ENCODE data around the gene MINDY2.
"Not testable (repeated sequence)": the region's sequence is repeated elsewhere in the genome, so short reads cannot be mapped to it uniquely, and the experiment has no call there.

MINDY2 gene

DNA sequence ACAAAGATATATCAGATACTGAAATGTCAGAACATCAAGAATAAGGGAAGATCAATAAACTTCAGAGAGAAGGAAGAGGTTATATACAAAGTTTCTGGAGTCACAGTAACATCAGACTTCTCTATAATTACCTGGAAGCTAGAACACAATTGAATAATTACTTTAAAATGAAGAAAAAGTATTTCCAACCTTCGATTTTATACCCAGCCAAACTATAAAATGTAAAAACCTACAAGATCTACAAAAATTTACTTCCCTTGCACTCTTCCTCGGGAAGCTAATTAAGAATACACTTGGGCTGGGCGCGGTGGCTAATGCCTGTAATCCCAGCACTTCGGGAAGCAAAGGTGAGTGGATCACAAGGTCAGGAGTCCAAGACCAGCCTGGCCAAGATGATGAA, 6.6 kb upstream of the MINDY2 start:
- DNase-seq (ENCODE audit: low read depth), result no peak
- H3K4me3 ChIP-seq (ENCODE audit: low read depth, low read length), result no peak overlapping the region
- TF ChIP-seq, protein P1, sequence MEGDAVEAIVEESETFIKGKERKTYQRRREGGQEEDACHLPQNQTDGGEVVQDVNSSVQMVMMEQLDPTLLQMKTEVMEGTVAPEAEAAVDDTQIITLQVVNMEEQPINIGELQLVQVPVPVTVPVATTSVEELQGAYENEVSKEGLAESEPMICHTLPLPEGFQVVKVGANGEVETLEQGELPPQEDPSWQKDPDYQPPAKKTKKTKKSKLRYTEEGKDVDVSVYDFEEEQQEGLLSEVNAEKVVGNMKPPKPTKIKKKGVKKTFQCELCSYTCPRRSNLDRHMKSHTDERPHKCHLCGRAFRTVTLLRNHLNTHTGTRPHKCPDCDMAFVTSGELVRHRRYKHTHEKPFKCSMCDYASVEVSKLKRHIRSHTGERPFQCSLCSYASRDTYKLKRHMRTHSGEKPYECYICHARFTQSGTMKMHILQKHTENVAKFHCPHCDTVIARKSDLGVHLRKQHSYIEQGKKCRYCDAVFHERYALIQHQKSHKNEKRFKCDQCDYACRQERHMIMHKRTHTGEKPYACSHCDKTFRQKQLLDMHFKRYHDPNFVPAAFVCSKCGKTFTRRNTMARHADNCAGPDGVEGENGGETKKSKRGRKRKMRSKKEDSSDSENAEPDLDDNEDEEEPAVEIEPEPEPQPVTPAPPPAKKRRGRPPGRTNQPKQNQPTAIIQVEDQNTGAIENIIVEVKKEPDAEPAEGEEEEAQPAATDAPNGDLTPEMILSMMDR (IDR thresholded peaks at IDR 0.05; ENCODE audit: control insufficient read depth, extremely low read depth, insufficient read depth), result no peak

DNA sequence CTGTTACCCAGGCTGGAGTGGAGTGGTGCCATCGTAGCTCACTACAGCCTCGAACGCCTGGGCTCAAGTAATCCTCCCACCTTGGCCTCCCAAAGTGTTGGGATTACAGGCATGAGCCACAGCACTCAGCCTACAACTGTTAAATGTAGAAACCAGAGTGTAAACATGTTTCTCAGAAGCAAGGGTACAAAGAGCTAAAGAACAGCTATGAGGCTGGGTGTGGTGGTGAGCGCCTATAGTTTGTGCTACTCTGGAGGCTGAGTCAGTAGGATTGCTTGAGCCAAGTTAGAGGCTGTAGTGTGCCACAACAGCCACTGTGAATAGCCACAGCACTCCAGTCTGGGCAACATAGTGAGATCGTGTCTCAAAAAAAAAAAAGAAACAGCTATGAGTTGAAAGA, 4.8 kb upstream of the MINDY2 start:
- H3K4me3 ChIP-seq (ENCODE audit: low read depth, low read length), result no peak overlapping the region
- TF ChIP-seq, protein P1 (IDR thresholded peaks at IDR 0.05; ENCODE audit: control insufficient read depth, extremely low read depth, insufficient read depth), result no peak
- DNase-seq (ENCODE audit: low read depth), result no peak

DNA sequence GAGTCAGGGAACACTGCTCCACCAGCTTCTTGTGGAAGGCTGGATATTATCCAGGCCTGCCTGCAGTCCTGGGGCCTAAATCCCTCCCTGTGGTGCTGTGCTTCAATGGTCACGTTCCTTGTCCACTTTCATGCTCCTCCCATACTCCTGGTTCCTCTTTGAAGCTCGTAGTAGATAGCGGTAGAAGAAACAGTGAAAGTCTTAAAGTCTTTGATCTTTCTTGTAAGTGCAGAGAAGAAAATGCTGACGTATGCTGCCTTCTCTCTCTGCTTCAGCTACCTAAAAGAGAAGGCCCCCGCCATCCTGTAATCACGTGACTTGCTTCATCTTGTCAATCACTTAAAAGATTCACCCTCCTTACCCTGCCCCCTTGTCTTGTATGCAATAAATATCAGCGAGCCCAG, 2.5 kb upstream of the MINDY2 start:
- not testable (repeated sequence) for H3K4me3 ChIP-seq (ENCODE audit: low read depth, low read length); DNase-seq (ENCODE audit: low read depth)

- peak overlapping the region; percentile 74 for H3K4me3 ChIP-seq (ENCODE audit: low read depth, low read length)
- peak; percentile 40 for DNase-seq (ENCODE audit: low read depth)
- TF ChIP-seq, protein P1 (IDR thresholded peaks at IDR 0.05; ENCODE audit: control insufficient read depth, extremely low read depth, insufficient read depth), result no peak
These were observed 614 bp upstream of the MINDY2 start for GRCh38 chr15:58770519-58770856.

DNA sequence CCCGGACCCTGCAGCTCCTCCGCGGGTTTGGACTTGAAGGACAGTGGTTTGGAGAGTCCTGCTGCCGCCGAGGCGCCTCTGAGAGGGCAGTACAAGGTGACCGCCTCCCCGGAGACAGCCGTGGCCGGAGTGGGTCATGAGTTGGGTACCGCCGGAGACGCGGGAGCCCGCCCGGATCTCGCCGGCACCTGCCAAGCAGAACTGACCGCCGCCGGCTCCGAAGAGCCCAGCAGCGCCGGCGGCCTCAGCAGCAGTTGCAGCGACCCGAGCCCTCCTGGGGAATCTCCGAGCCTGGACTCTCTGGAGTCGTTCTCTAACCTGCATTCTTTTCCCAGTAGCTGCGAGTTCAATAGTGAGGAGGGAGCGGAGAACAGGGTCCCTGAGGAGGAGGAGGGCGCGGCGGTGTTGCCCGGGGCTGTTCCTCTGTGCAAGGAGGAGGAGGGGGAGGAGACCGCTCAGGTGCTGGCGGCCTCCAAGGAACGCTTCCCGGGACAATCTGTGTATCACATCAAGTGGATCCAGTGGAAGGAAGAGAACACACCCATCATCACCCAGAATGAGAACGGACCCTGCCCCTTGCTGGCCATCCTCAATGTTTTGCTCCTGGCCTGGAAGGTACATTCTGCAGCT, 634 bp downstream of the MINDY2 start:
- DNase-seq (ENCODE audit: low read depth), result no peak
- TF ChIP-seq, protein P1 (IDR thresholded peaks at IDR 0.05; ENCODE audit: control insufficient read depth, extremely low read depth, insufficient read depth), result no peak
- peak overlapping the region; percentile 74 for H3K4me3 ChIP-seq (ENCODE audit: low read depth, low read length)

DNA sequence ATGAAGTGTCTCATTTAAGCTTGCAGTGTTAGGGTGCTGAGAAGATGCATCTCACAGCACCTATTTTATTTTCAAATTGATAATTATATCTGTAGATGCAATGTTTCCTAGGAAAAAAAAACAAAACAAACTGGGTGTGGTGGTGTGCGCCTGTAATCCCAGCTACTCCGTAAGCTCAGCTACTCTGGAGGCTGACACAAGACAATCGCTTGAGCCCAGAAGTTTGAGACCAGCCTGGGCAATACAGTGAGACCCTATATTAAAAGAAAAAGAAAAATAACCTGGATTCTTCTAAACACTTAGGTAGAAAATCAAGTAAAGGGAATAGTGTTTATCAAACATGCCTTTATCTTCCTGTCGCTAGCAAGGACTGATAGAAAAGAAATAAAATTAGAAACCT, 1.9 kb downstream of the MINDY2 start:
- no peak for DNase-seq (ENCODE audit: low read depth)
- TF ChIP-seq, protein P1 (IDR thresholded peaks at IDR 0.05; ENCODE audit: control insufficient read depth, extremely low read depth, insufficient read depth), result no peak
- H3K4me3 ChIP-seq (ENCODE audit: low read depth, low read length), result no peak overlapping the region; the same call in 1 of the 2 replicates

GRCh38 chr15:58775402-58775801, 4.3 kb downstream of the MINDY2 start:
- TF ChIP-seq, protein P1 (IDR thresholded peaks at IDR 0.05; ENCODE audit: control insufficient read depth, extremely low read depth, insufficient read depth), result no peak
- no peak overlapping the region for H3K4me3 ChIP-seq (ENCODE audit: low read depth, low read length)
- no peak for DNase-seq (ENCODE audit: low read depth)

Measured in LNCaP clone FGC (cell line).